ENCODE measurements around the gene ZFYVE28. TPM values are rescaled to one million over a fixed set of nuclear protein-coding genes. Genes with fewer than 3 reads are reported as not detected.

Gene ZFYVE28
- total RNA-seq, 1 experiment from 2014 or later: 19.2 TPM

- BruUV-seq (replicated peaks): no TSS peak
- no peaks in the 10 kb centered on the region for H4K20me1 ChIP-seq (ENCODE audit: insufficient read depth)
- intact Hi-C loops (cut with micrococcal nuclease): no loop called here
- DNase-seq (ENCODE audit: low read depth, low spot score) (no peak), ATAC-seq (no peak)
- H3K9me3 ChIP-seq (ENCODE audit: control insufficient read depth in 1 of 2, insufficient read depth in 1 of 2, low read depth in 1 of 2, low read length in 2 of 2): peaks cover 0 to 3% of the 10 kb centered on the region in 2 experiments; a peak in 2 of 4 replicates
- ChIA-PET POLR2A (no interaction called here), CTCF (no interaction called here), RAD21 (ENCODE audit: low non-redundant PET in 1 of 2, low total read pairs in 2 of 2, uncharacterized antibody in 2 of 2, unreplicated experiment in 2 of 2) (no interaction called here)
- no peaks in the 10 kb centered on the region for H3K79me2 ChIP-seq (ENCODE audit: insufficient read depth, low read length)
- no peak overlapping the region for H3K4me2 ChIP-seq (ENCODE audit: low read length)
- no peaks in the 10 kb centered on the region for H3K36me3 ChIP-seq (ENCODE audit: control insufficient read depth in 1 of 2, insufficient read depth in 2 of 2, low read length in 2 of 2)
- no peak overlapping the region for H3K27ac ChIP-seq (ENCODE audit: low read depth, low read length)
- H2AFZ ChIP-seq (ENCODE audit: low read depth, low read length, poor library complexity, severe bottlenecking): no peak overlapping the region
- H3K9me2 ChIP-seq (ENCODE audit: insufficient read depth): no peaks in the 10 kb centered on the region
- H3K9ac ChIP-seq (ENCODE audit: low read length): no peak overlapping the region
- no peaks in the 10 kb centered on the region for H3K4me1 ChIP-seq (ENCODE audit: control insufficient read depth in 1 of 2, insufficient read depth in 2 of 2, low read length in 2 of 2)
- TF ChIP-seq EGR1 (IDR thresholded peaks at IDR 0.05; ENCODE audit: low read depth) (no peak), ZBTB33 (IDR thresholded peaks at IDR 0.05; ENCODE audit: extremely low read depth, insufficient replicate concordance, low read length) (no peak), CBX3 (IDR thresholded peaks at IDR 0.05; ENCODE audit: low read depth) (no peak)
- no peak overlapping the region for H3K4me3 ChIP-seq (replicated peaks in 1 of 2; ENCODE audit: low read depth in 1 of 2, low read length in 2 of 2)
- H3K27me3 ChIP-seq (ENCODE audit: insufficient read depth, low read length): no peaks in the 10 kb centered on the region
Observed at GRCh38 chr4:2368746-2369437, 49.6 kb downstream of the ZFYVE28 start.

GRCh38 chr4:2367626-2368025 is 50.8 kb downstream of the ZFYVE28 start:
- ATAC-seq: no peak
- no TSS peak for BruUV-seq (replicated peaks)
- H3K79me2 ChIP-seq (ENCODE audit: insufficient read depth, low read length): no peaks in the 10 kb centered on the region
- H3K4me1 ChIP-seq (ENCODE audit: control insufficient read depth in 1 of 2, insufficient read depth in 2 of 2, low read length in 2 of 2): no peaks in the 10 kb centered on the region
- no peak overlapping the region for H3K4me3 ChIP-seq (replicated peaks in 1 of 2; ENCODE audit: low read depth in 1 of 2, low read length in 2 of 2)
- no peaks in the 10 kb centered on the region for H3K36me3 ChIP-seq (ENCODE audit: control insufficient read depth in 1 of 2, insufficient read depth in 2 of 2, low read length in 2 of 2)
- H3K4me2 ChIP-seq (ENCODE audit: low read length): no peak overlapping the region
- H3K9me2 ChIP-seq (ENCODE audit: insufficient read depth): no peaks in the 10 kb centered on the region
- CTCF ChIA-PET: no interaction called here
- RAD21 ChIA-PET (ENCODE audit: low non-redundant PET in 1 of 2, low total read pairs in 2 of 2, uncharacterized antibody in 2 of 2, unreplicated experiment in 2 of 2): no interaction called here
- no peak overlapping the region for H3K27ac ChIP-seq (ENCODE audit: low read depth, low read length)
- no peak overlapping the region for H2AFZ ChIP-seq (ENCODE audit: low read depth, low read length, poor library complexity, severe bottlenecking)
- H3K27me3 ChIP-seq (ENCODE audit: insufficient read depth, low read length): no peaks in the 10 kb centered on the region
- H3K9ac ChIP-seq (ENCODE audit: low read length): no peak overlapping the region
- POLR2A ChIA-PET: no interaction called here
- peaks cover 0 to 3% of the 10 kb centered on the region in 2 experiments; a peak in 2 of 4 replicates for H3K9me3 ChIP-seq (ENCODE audit: control insufficient read depth in 1 of 2, insufficient read depth in 1 of 2, low read depth in 1 of 2, low read length in 2 of 2)
- no peak for DNase-seq (ENCODE audit: low read depth, low spot score)
- H4K20me1 ChIP-seq (ENCODE audit: insufficient read depth): no peaks in the 10 kb centered on the region
- intact Hi-C loops (cut with micrococcal nuclease): no loop called here
- TF ChIP-seq, protein P1, sequence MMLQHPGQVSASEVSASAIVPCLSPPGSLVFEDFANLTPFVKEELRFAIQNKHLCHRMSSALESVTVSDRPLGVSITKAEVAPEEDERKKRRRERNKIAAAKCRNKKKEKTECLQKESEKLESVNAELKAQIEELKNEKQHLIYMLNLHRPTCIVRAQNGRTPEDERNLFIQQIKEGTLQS (IDR thresholded peaks at IDR 0.05): no peak
- TF ChIP-seq JUND (IDR thresholded peaks at IDR 0.05) (no peak), SIN3A (IDR thresholded peaks at IDR 0.05; ENCODE audit: low read depth) (no peak), REST (IDR thresholded peaks at IDR 0.05; ENCODE audit: low read depth) (no peak), ELF1 (IDR thresholded peaks at IDR 0.05; ENCODE audit: borderline replicate concordance, low read depth) (no peak), TCF7L2 (IDR thresholded peaks at IDR 0.05; ENCODE audit: borderline replicate concordance, extremely low read depth, insufficient read depth, insufficient read length) (no peak), POLR2AphosphoS5 (IDR thresholded peaks at IDR 0.05; ENCODE audit: low read depth, low read length) (no peak), EGR1 (IDR thresholded peaks at IDR 0.05; ENCODE audit: low read depth) (no peak), CTCF (IDR thresholded peaks at IDR 0.05 in 2 of 3, conservative IDR thresholded peaks at IDR 0.05 in 1 of 3; ENCODE audit: borderline replicate concordance in 1 of 3, insufficient read depth in 1 of 3, low read depth in 2 of 3, low read length in 2 of 3) (no peak)

All from HCT116 (cell line).